ENCODE results near the gene ETS1. TPM values are rescaled to one million over a fixed set of nuclear protein-coding genes. Genes with fewer than 3 reads are reported as not detected.

ETS1 gene
- total and polyA plus RNA-seq, 2 experiments from 2014 or later, result 25.6 to 52.6 TPM

GRCh38 chr11:128492903-128493569 is 94.3 kb downstream of the ETS1 start:
- Histone ChIP-seq H3K4me2 (no peak overlapping the region), H3K4me1 (ENCODE audit: insufficient read depth) (peaks cover 16% of the 10 kb centered on the region; the same call in 1 of the 2 replicates), H3K27me3 (ENCODE audit: insufficient read depth) (no peaks in the 10 kb centered on the region), H3K9me2 (ENCODE audit: insufficient read depth) (0 out of 2 replicates have a peak, but pooled peaks cover 4% of the 10 kb centered on the region), H3K27ac (ENCODE audit: low read depth) (0 out of 2 replicates have a peak overlapping the region, but pooled peaks have one; percentile 14), H2AFZ (no peak overlapping the region), H3F3A (replicated peaks; ENCODE audit: low read depth) (no peaks in the 10 kb centered on the region), H4K20me1 (replicated peaks; ENCODE audit: insufficient read depth) (no peaks in the 10 kb centered on the region; the same call in 1 of the 2 replicates), H3K79me2 (replicated peaks; ENCODE audit: insufficient read depth) (peaks cover 51% of the 10 kb centered on the region), H3K4me3 (no peak overlapping the region), H3K36me3 (ENCODE audit: insufficient read depth) (peaks cover 13% of the 10 kb centered on the region; the same call in 1 of the 2 replicates)
- Mint-ChIP-seq H3K4me3 (no peak overlapping the region), H3K9me3 (no peaks in the 10 kb centered on the region), H3K27ac (no peak overlapping the region), H3K4me1 (peaks cover 20% of the 10 kb centered on the region), H3K27me3 (ENCODE audit: insufficient read depth, low read depth, poor library complexity) (no peaks in the 10 kb centered on the region), H3K36me3 (ENCODE audit: low read depth) (no peaks in the 10 kb centered on the region; the same call in 2 of the 3 replicates)
- TF ChIP-seq STAT1 (IDR thresholded peaks at IDR 0.05; ENCODE audit: unreplicated experiment) (no peak), NANOG (IDR thresholded peaks at IDR 0.05; ENCODE audit: borderline replicate concordance) (no peak), POLR2AphosphoS5 (IDR thresholded peaks at IDR 0.05; ENCODE audit: low read depth) (no peak), ZNF331 (CRISPR knock-in tag; IDR thresholded peaks at IDR 0.05; ENCODE audit: low read depth) (no peak), JUNB (IDR thresholded peaks at IDR 0.05; ENCODE audit: unreplicated experiment) (no peak)
- DNase-seq (ENCODE audit: low spot score) (no peak), ATAC-seq (no peak)

GRCh38 chr11:128492461-128492860 is 94.9 kb downstream of the ETS1 start:
- H3K79me2 ChIP-seq (replicated peaks; ENCODE audit: insufficient read depth), result peaks cover 45% of the 10 kb centered on the region
- Mint-ChIP-seq H3K27ac (no peak overlapping the region), H3K27me3 (ENCODE audit: insufficient read depth, low read depth, poor library complexity) (no peaks in the 10 kb centered on the region), H3K9me3 (no peaks in the 10 kb centered on the region), H3K4me1 (peaks cover 15% of the 10 kb centered on the region), H3K4me3 (no peak overlapping the region), H3K36me3 (ENCODE audit: low read depth) (no peaks in the 10 kb centered on the region; the same call in 2 of the 3 replicates)
- peaks cover 11% of the 10 kb centered on the region; the same call in 1 of the 2 replicates for H3K4me1 ChIP-seq (ENCODE audit: insufficient read depth)
- DNase-seq (ENCODE audit: low spot score) (no peak), ATAC-seq (no peak)
- H3K27ac ChIP-seq (ENCODE audit: low read depth), result 0 out of 2 replicates have a peak overlapping the region, but pooled peaks have one; percentile 14
- peaks cover 14% of the 10 kb centered on the region; the same call in 1 of the 2 replicates for H3K36me3 ChIP-seq (ENCODE audit: insufficient read depth)
- no peak overlapping the region for H3K4me3 ChIP-seq
- TF ChIP-seq ZNF331 (CRISPR knock-in tag; IDR thresholded peaks at IDR 0.05; ENCODE audit: low read depth) (no peak), ZNF114 (CRISPR knock-in tag; IDR thresholded peaks at IDR 0.05) (no peak), EZH2phosphoT487 (IDR thresholded peaks at IDR 0.05; ENCODE audit: unreplicated experiment) (no peak), NANOG (IDR thresholded peaks at IDR 0.05; ENCODE audit: borderline replicate concordance) (no peak), EZH2 (IDR thresholded peaks at IDR 0.05; ENCODE audit: low read depth, unreplicated experiment) (no peak), ZNF462 (CRISPR knock-in tag; IDR thresholded peaks at IDR 0.05) (no peak)
- no peak overlapping the region for H3K4me2 ChIP-seq
- H2AFZ ChIP-seq, result no peak overlapping the region
- H3F3A ChIP-seq (replicated peaks; ENCODE audit: low read depth), result no peaks in the 10 kb centered on the region
- H4K20me1 ChIP-seq (replicated peaks; ENCODE audit: insufficient read depth), result no peaks in the 10 kb centered on the region; the same call in 1 of the 2 replicates
- 0 out of 2 replicates have a peak, but pooled peaks cover 4% of the 10 kb centered on the region for H3K9me2 ChIP-seq (ENCODE audit: insufficient read depth)
- no peaks in the 10 kb centered on the region for H3K27me3 ChIP-seq (ENCODE audit: insufficient read depth)
